Measurements from ENCODE around the gene BCAP31. TPM values are rescaled to one million over a fixed set of nuclear protein-coding genes. Genes with fewer than 3 reads are reported as not detected.

BCAP31 gene
- total RNA-seq, 2 experiments from 2014 or later, result 43.0 to 72.0 TPM

GRCh38 chrX:153662266-153662665 is 61.9 kb downstream of the BCAP31 start:
- Histone ChIP-seq H4K20me1 (ENCODE audit: insufficient read depth, low read length) (no peaks in the 10 kb centered on the region), H3K9me3 (ENCODE audit: low read length) (no peaks in the 10 kb centered on the region), H3K36me3 (ENCODE audit: insufficient read depth, low read length) (no peaks in the 10 kb centered on the region), H3K4me2 (ENCODE audit: low read length) (no peak overlapping the region), H3K27ac (ENCODE audit: low read depth, low read length, poor library complexity, severe bottlenecking) (no peak overlapping the region), H3K79me2 (ENCODE audit: insufficient read depth, low read depth, low read length) (no peaks in the 10 kb centered on the region), H3K9me2 (ENCODE audit: insufficient read depth, low read length) (no peaks in the 10 kb centered on the region), H2AFZ (ENCODE audit: low read length) (no peak overlapping the region), H3K4me1 (ENCODE audit: insufficient read depth, low read length, poor library complexity, severe bottlenecking) (no peaks in the 10 kb centered on the region), H3K4me3 (ENCODE audit: low read depth, low read length, poor library complexity, severe bottlenecking) (no peak overlapping the region)
- peak; percentile 31 for DNase-seq (ENCODE audit: low spot score)
- intact Hi-C loops (cut with micrococcal nuclease; ENCODE audit: unreplicated experiment), result no loop called here
- no peak for TF ChIP-seq EZH2phosphoT487 (IDR thresholded peaks at IDR 0.05; ENCODE audit: borderline replicate concordance, low read depth, low read length)
- TF ChIP-seq CTCF (conservative IDR thresholded peaks at IDR 0.05; ENCODE audit: low read length), result peak; percentile 69
- BruUV-seq (replicated peaks), result no TSS peak
- ChIA-PET CTCF (ENCODE audit: unreplicated experiment) (no interaction called here), POLR2A (no interaction called here)

- intact Hi-C loops (cut with micrococcal nuclease; ENCODE audit: unreplicated experiment), result no loop called here
- H3K79me2 ChIP-seq (ENCODE audit: insufficient read depth, low read depth, low read length), result no peaks in the 10 kb centered on the region
- POLR2A ChIA-PET, result no interaction called here
- no peaks in the 10 kb centered on the region for H4K20me1 ChIP-seq (ENCODE audit: insufficient read depth, low read length)
- H2AFZ ChIP-seq (ENCODE audit: low read length), result no peak overlapping the region
- no peaks in the 10 kb centered on the region for H3K9me2 ChIP-seq (ENCODE audit: insufficient read depth, low read length)
- TF ChIP-seq CTCF (conservative IDR thresholded peaks at IDR 0.05; ENCODE audit: low read length) (no peak), EZH2phosphoT487 (IDR thresholded peaks at IDR 0.05; ENCODE audit: borderline replicate concordance, low read depth, low read length) (no peak)
- no peaks in the 10 kb centered on the region for H3K4me1 ChIP-seq (ENCODE audit: insufficient read depth, low read length, poor library complexity, severe bottlenecking)
- no peak overlapping the region for H3K27ac ChIP-seq (ENCODE audit: low read depth, low read length, poor library complexity, severe bottlenecking)
- CTCF ChIA-PET (ENCODE audit: unreplicated experiment), result no interaction called here
- BruUV-seq (replicated peaks), result no TSS peak
- H3K4me3 ChIP-seq (ENCODE audit: low read depth, low read length, poor library complexity, severe bottlenecking), result no peak overlapping the region
- no peak for DNase-seq (ENCODE audit: low spot score)
- H3K36me3 ChIP-seq (ENCODE audit: insufficient read depth, low read length), result no peaks in the 10 kb centered on the region
- no peak overlapping the region for H3K4me2 ChIP-seq (ENCODE audit: low read length)
- no peaks in the 10 kb centered on the region for H3K9me3 ChIP-seq (ENCODE audit: low read length)
These were observed 64.9 kb downstream of the BCAP31 start for GRCh38 chrX:153659268-153659667.

DNA sequence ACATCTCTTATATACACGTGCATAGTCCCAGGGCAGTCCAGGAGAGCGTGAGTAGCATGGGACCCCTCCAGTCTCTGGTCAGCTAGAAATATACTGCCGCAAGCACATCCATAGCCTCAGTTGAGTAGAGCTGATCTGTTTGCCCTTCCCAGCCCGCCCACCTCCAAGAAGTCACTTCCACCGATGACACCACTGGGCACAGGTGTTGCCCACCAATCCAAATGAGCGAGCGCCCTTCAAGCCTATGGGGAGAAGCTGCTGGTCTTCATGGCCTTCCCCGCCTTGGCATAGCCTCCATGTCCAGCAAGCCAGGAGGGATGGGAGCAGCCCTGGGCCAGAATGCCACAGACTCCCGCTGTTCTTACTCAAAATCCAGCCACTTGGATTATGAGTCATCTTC is 67.0 kb downstream of the BCAP31 start:
- H3K79me2 ChIP-seq (ENCODE audit: insufficient read depth, low read depth, low read length), result no peaks in the 10 kb centered on the region
- CTCF ChIA-PET (ENCODE audit: unreplicated experiment), result interaction anchor here (0.6 kb wide), 1 partner anchor 649 kb away, joined by 12 read pairs; no protein-coding TSS in a partner anchor
- POLR2A ChIA-PET, result no interaction called here
- H3K9me2 ChIP-seq (ENCODE audit: insufficient read depth, low read length), result no peaks in the 10 kb centered on the region
- no peak for DNase-seq (ENCODE audit: low spot score)
- no peak overlapping the region for H2AFZ ChIP-seq (ENCODE audit: low read length)
- H4K20me1 ChIP-seq (ENCODE audit: insufficient read depth, low read length), result no peaks in the 10 kb centered on the region
- H3K4me1 ChIP-seq (ENCODE audit: insufficient read depth, low read length, poor library complexity, severe bottlenecking), result no peaks in the 10 kb centered on the region
- no TSS peak for BruUV-seq (replicated peaks)
- intact Hi-C loops (cut with micrococcal nuclease; ENCODE audit: unreplicated experiment), result no loop called here
- no peak overlapping the region for H3K27ac ChIP-seq (ENCODE audit: low read depth, low read length, poor library complexity, severe bottlenecking)
- no peaks in the 10 kb centered on the region for H3K9me3 ChIP-seq (ENCODE audit: low read length)
- H3K4me2 ChIP-seq (ENCODE audit: low read length), result no peak overlapping the region
- H3K36me3 ChIP-seq (ENCODE audit: insufficient read depth, low read length), result no peaks in the 10 kb centered on the region
- H3K4me3 ChIP-seq (ENCODE audit: low read depth, low read length, poor library complexity, severe bottlenecking), result no peak overlapping the region
- TF ChIP-seq CTCF (conservative IDR thresholded peaks at IDR 0.05; ENCODE audit: low read length), result no peak
- no peak for TF ChIP-seq EZH2phosphoT487 (IDR thresholded peaks at IDR 0.05; ENCODE audit: borderline replicate concordance, low read depth, low read length)

All from OCI-LY7 (cell line).